Measurements from ENCODE around the gene LRTM2.
"Not testable (repeated sequence)": the region's sequence is repeated elsewhere in the genome, so short reads cannot be mapped to it uniquely, and the experiment has no call there.

LRTM2 gene

DNA sequence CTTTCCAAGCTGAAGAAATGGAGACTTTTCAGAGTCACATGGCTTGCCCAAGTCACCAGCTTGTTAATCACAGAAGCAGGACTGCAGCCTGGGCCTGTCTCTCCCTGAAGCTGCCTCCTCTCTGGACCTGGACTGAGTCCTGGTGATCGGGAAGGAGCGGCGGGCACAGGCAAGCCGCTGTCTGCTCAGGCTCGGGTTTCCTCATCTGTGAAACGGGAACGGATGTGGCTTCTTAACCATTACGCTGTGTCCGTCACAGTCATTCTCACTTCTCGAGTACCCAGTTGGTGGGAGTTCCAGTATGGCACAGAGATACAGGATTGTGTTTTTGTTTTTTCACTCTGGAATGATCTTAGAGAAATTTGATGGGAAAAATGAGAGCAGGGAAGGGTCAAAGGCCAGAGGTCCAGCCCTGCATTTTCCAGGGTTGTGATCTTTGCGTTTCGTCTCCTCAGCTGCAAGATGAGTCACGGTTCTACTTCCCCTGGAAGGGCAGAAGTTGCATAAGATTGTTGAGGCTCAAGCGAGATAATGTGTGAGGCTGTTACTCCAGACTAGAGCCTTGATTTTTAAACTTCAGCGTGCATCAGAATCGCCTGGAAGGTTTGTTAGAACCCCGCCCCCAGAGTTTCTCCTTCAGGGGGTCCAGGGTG is 7.6 kb upstream of the LRTM2 start:
- DNase-seq: peak; percentile 8 to 53

DNA sequence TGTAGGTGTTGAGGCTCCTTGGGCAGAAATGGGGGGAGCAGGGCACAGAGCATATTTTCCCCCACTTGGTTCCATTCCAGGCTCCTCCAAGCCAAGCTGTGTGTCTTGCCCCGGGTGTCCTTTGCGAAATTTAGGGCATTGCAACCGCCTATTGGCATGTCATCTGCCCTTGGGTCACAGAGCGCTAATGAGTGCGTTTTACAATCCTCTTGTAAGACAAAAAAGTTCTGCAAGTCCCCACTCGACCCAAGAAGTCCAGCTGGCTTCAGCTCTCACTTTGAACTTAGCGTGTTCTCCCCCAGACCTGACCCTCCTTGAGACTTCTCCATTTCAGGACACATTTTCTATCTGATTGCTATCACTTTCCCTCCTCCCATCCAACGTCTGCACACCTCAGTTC is 6.1 kb upstream of the LRTM2 start:
- DNase-seq: no peak

DNA sequence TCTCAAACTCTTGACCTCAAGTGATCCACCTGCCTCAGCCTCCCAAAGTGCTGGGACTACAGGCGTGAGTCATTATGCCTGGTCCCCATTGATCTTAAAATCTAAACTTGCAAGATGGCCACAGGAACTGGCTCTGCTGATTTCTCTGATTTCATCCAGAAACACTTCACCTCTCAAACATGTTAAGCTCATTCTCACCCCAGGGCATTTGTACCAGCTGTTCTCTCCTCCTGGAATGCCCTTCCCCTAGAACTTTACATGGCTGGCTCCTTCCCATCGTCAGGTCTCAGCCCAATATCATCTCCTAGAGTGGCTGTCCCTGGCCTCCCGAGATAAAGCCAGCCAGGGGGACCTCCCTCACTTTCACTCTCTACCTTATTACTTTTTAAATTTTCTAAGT is 5.3 kb upstream of the LRTM2 start:
- no peak for DNase-seq

- DNase-seq: no peak
Observed at GRCh38 chr12:1815814-1816729, 4.3 kb upstream of the LRTM2 start.

DNA sequence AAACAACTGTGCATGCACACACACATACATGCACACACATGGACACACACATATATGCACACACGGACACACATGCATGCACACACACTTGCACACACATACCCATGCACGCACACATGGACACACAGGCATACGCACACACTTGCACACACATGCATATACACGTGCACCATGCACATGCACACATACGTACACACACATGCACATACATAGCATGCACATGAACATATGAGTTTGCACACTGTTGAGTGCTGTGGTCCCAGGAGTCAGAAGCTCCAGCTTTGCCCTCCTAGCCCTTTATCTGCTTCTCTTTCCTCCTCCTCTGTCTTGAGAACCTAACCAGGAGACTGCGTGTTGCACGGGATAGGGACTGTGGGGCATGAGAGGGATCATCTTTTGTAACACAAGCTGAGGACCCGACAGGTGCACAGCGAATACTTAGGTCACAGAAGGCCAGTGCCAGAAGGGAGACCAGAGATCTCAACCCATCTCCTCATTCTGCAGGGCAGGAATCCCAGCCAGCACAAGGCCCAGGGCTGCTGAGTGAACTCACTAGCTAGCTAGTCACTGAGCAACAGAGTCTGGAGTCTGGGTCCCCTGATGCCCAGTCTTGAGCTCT is 3.5 kb upstream of the LRTM2 start:
- no peak for DNase-seq

DNA sequence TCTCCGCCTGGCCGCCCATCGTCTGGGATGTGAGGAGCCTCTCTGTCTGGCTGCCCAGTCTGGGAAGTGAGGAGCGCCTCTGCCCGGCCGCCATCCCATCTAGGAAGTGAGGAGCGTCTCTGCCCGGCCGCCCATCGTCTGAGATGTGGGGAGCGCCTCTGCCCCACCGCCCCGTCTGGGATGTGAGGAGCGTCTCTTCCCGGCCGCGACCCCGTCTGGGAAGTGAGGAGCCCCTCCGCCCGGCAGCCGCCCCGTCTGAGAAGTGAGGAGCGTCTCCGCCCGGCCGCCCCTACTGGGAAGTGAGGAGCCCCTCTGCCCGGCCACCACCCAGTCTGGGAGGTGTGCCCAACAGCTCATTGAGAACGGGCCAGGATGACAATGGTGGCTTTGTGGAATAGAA is 2.4 kb upstream of the LRTM2 start:
- DNase-seq: not testable (repeated sequence)

DNA sequence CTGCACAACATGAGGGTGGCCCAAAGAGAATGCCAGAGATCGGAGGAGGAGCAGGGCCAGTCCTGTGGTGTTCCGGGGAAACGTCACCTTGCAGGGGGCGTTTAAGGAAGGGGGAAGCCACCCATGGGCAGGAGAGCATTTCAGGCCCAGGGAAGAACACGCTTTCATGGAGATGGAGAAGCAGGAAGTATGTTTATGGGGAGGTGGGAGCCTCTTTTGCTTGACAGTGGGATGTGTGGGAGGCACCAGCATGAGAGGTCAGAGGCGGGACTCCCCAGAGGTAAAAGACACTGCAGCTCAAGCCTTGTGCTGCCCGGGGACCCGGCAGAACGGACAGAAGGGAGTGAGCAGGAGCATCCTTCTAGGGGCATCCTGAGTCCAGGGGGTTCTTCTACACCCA is 1.3 kb upstream of the LRTM2 start:
- DNase-seq: no peak

GRCh38 chr12:1819571-1819970 is 794 bp upstream of the LRTM2 start:
- DNase-seq: no peak

GRCh38 chr12:1820896-1821291 is 529 bp downstream of the LRTM2 start:
- DNase-seq: no peak

GRCh38 chr12:1821805-1822204 is 1.4 kb downstream of the LRTM2 start:
- DNase-seq: no peak

DNA sequence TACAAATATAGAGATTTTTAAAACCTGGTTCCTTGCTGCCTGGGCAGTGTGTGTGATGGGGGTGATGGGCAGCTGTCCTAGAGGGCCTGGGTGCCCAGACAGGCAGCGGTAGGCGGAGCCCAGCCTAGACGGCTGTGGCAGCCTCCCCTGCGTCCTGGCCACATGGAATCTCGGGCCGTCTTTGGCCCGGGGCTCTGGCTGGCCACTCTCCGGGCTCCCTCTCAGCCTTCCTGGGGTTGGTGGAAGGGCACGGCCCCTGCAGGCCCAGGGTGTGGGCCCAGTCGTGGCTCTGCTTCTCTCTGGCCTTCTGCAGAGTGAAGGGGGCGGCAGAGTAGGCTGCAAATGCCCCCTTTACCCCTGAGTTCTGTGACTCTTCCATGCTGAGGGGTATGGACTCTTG is 2.3 kb downstream of the LRTM2 start:
- DNase-seq: no peak

DNA sequence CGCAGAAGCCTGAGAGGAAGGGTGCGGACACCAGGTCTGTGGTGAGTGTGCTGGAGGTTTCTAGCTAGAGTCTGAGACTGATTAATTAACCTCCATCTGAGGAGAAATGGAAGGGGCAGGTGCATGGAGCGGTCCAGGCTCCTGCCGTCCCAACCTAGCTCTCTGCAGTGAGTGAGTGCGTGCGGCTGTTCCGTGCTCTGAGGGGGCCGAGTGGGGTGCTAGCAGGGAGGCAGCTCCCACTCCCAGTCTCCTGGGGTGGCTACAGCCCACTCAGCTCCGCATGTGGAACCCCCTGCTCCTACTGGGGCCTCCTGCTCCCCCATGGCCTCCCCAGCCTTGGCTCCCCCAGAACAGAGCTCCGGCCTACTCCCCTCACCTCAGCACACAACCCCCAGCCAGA is 2.9 kb downstream of the LRTM2 start:
- no peak for DNase-seq

DNA sequence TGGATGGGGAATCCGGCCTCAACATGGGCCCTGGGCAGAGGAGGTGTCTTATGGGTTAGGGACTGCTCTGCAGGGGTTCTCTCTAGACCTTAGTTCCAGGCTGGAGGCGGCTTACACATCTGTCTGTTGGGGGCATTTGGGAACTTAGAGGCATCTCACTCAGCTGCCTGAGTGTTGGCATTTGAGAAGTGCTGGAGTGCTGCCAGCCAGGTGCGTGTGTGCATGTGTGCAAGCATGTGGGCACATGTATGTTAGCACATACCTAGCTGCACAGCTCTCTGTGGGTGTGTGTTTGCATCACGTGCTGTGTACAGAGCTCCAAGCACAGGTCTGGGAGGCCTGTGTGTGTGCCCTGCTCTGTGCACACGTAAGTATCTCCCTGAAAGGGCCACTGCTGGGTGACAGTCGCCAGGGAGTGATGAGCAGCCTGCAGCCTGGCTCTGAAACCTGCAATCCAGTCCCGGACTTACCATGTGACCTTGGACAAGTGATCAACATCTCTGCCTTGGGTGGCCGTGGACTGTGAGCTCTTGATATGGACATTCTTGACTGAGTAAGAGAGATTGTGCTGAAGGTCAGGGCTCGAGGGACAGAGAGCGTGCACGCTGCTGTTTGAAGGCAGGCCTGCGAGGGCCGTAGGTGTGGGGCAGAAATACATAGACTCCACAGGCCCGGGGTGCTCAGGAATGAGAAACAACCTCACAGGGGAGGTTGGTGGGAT is 5.2 kb downstream of the LRTM2 start:
- no peak for DNase-seq

DNA sequence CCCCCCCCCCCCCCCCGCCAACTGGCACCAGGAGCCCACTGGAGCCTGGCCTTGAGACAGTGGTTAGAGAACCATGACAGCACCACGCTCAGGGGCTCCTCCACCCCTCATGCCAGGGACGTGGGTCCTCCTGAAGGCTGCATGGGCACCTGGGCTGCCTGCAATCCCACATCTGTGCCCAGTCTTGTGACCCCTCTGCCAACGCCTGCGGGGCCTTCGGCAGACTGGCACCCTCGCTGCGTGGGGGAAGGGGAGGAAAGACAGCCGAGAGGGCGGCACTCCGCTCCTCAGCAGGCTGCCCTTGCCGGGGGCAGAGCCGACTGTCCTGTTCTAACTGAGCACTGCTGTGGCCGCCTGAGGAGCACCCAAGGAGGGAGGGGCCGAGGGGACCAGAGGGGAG is 6.0 kb downstream of the LRTM2 start:
- DNase-seq: no peak

- no peak for DNase-seq
Observed at GRCh38 chr12:1826867-1827705, 6.7 kb downstream of the LRTM2 start.

DNA sequence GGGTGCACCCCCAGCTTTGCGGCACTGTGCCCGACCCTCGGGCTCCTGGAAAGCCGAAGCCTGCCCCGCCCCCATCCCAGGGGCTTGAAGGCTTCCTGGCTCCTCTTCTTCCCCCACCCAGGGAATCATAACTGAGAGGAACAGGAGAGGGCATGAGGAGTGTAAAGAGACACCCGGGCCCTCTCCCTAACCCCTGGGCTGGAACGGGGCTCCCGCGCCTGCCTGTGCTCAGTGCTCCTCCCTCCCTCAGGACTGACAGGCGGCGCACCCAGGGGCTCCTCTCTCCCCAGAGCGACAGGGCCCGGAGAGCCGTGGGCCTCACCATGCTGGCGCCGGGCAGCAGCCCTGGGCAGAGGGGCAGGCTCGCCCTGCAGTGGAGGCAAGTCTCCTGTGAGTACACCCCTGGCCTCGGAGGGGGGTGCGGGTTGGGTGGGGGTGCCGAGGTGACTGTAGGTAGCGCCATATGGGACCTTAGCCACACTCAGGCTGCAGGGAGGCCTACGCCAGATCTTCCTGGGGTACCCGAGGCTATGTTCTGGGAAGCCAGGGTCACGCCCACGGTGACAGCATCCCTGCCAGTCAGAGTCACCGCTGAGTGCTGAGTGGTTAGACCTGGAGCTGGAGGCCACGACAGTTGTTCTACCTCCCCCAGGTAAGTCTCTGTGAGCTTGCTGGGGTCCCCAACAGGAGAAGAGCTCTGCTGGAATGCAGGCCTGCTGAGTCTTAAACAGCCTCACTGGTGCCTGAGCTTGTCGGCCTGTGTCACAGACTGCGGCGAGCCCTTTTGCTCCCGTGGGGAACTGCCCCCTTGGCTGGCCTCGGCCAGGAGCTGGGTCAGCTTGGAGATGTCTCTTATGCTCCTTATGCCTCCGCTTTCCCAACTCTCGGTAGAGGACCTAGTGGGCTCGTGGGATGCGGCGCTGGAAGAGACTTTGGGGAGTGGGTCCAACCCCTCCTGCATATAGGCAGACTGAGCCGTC is 7.8 kb downstream of the LRTM2 start:
- no peak for DNase-seq

- DNase-seq: no peak
Observed at GRCh38 chr12:1828856-1829255, 8.5 kb downstream of the LRTM2 start.

- DNase-seq: no peak
Observed at GRCh38 chr12:1829306-1829900, 9.0 kb downstream of the LRTM2 start.

GRCh38 chr12:1830401-1830845 is 10.1 kb downstream of the LRTM2 start:
- DNase-seq: no peak

All from CD4-positive, alpha-beta T cell treated with Interleukin-4 for 1 hour (primary cell).